Fibroblast of peridontal ligament (primary cell): Measurements from ENCODE around the gene GRAMD4.

Experiments
- DNase-seq: peaks from one replicate; pipeline ENCODE4 v3.0.0-alpha.2; 2010; ENCODE audit errors: extremely low read depth

GRAMD4 gene

GRCh38 chr22:46619830-46620501, at the start of gene GRAMD4:
Gene GRAMD4, plus strand, starts transcription at chr22:46620386. Its CDS starts 6,414 bp downstream, at chr22:46626800.
- DNase-seq = peak; percentile 7

GRCh38 chr22:46571642-46572250, 48.4 kb upstream of the GRAMD4 start:
- DNase-seq = no peak

- DNase-seq = no peak
These were observed 47.0 kb upstream of the GRAMD4 start for GRCh38 chr22:46572911-46573780.

GRCh38 chr22:46573781-46574437, 46.3 kb upstream of the GRAMD4 start:
- no peak for DNase-seq

GRCh38 chr22:46574438-46574992, 45.7 kb upstream of the GRAMD4 start:
- no peak for DNase-seq

GRCh38 chr22:46574993-46575910, 44.9 kb upstream of the GRAMD4 start:
- no peak for DNase-seq

GRCh38 chr22:46575911-46576555, 44.2 kb upstream of the GRAMD4 start:
- no peak for DNase-seq

GRCh38 chr22:46576556-46577367, 43.4 kb upstream of the GRAMD4 start:
- no peak for DNase-seq

GRCh38 chr22:46577368-46578249, 42.6 kb upstream of the GRAMD4 start:
- no peak for DNase-seq

- no peak for DNase-seq
These were observed 41.8 kb upstream of the GRAMD4 start for GRCh38 chr22:46578251-46578823.

- DNase-seq = peak; percentile 25
These were observed 41.2 kb upstream of the GRAMD4 start for GRCh38 chr22:46578824-46579561.

GRCh38 chr22:46579751-46580449, 40.3 kb upstream of the GRAMD4 start:
- DNase-seq = no peak

- no peak for DNase-seq
These were observed 39.1 kb upstream of the GRAMD4 start for GRCh38 chr22:46580940-46581537.

- DNase-seq = no peak
These were observed 38.5 kb upstream of the GRAMD4 start for GRCh38 chr22:46581538-46582244.

GRCh38 chr22:46582281-46582933, 37.8 kb upstream of the GRAMD4 start:
- no peak for DNase-seq
